Vagina (tissue), 2 donors: Measurements from ENCODE around the gene HOXA1. TPM values are rescaled to one million over a fixed set of nuclear protein-coding genes. Genes with fewer than 3 reads are reported as not detected.

Source experiments
- DNase-seq, 2 donors: peaks; one replicate each; pipeline ENCODE4 v3.0.0-alpha.2; 2017; ENCODE audit errors: extremely low spot score in 2 of 2
- H3K27ac ChIP-seq: fragments of 200-600 bp; sonication (generic); one replicate; pipeline ENCODE4 v1.5.1; 2019
- H3K27me3 ChIP-seq: fragments of 200-600 bp; sonication (generic); one replicate; pipeline ENCODE4 v1.5.1; 2019
- H3K36me3 ChIP-seq, 2 donors: fragments of 200-600 bp; sonication (generic); one replicate each; pipeline ENCODE4 v1.5.1; 2017 to 2019
- H3K4me1 ChIP-seq: fragments of 200-600 bp; sonication (generic); one replicate; pipeline ENCODE4 v1.5.1; 2019
- H3K4me3 ChIP-seq, 2 donors: fragments of 200-600 bp; sonication (generic); 1 replicate in 1 of 2; 2 replicates in 1 of 2; pipeline ENCODE4 v1.5.1; 2016 to 2019
- H3K9me3 ChIP-seq: fragments of 200-600 bp; sonication (generic); one replicate; pipeline ENCODE4 v1.5.1; 2019
- POLR2A ChIP-seq, 2 donors: fragments of 450-650 bp; IDR thresholded peaks; one replicate each; pipeline ENCODE4 v1.6.1; 2017; ENCODE audit warnings: antibody characterized with exemption in 2 of 2, mild to moderate bottlenecking in 2 of 2, moderate library complexity in 2 of 2
- POLR2AphosphoS5 ChIP-seq, 2 donors: sonication (generic); formaldehyde crosslinking; IDR thresholded peaks; one replicate each; pipeline ENCODE4 v1.9.0; 2017; ENCODE audit warnings: antibody characterized with exemption in 2 of 2, mild to moderate bottlenecking in 2 of 2, low read depth in 1 of 2; ENCODE audit not compliant: insufficient read depth in 1 of 2
- intact Hi-C: fragments of 100-400 bp; cut with DNase I; formaldehyde crosslinking; loops from one replicate; pipeline ENCODE4 v1.15.1; 2023
- total RNA-seq: library from RNA; depleted of rRNA; stranded (reverse); fragments of >200 nt; gene quantifications from one replicate; pipeline ENCODE4 v1.2.3, GENCODE V29; 2016
- TF ChIP-seq, protein P1 (sequence below), 3 experiments: fragments of 450-650 bp in 2 of 3; fragments of 200-600 bp in 1 of 3; sonication (generic) in 1 of 3; IDR thresholded peaks; one replicate each; pipeline ENCODE4 v1.5.1; 2017 to 2019; ENCODE audit warnings: antibody characterized with exemption in 3 of 3, mild to moderate bottlenecking in 2 of 3, moderate library complexity in 2 of 3

The HOXA1 gene
- 0.74 TPM for total RNA-seq

DNA sequence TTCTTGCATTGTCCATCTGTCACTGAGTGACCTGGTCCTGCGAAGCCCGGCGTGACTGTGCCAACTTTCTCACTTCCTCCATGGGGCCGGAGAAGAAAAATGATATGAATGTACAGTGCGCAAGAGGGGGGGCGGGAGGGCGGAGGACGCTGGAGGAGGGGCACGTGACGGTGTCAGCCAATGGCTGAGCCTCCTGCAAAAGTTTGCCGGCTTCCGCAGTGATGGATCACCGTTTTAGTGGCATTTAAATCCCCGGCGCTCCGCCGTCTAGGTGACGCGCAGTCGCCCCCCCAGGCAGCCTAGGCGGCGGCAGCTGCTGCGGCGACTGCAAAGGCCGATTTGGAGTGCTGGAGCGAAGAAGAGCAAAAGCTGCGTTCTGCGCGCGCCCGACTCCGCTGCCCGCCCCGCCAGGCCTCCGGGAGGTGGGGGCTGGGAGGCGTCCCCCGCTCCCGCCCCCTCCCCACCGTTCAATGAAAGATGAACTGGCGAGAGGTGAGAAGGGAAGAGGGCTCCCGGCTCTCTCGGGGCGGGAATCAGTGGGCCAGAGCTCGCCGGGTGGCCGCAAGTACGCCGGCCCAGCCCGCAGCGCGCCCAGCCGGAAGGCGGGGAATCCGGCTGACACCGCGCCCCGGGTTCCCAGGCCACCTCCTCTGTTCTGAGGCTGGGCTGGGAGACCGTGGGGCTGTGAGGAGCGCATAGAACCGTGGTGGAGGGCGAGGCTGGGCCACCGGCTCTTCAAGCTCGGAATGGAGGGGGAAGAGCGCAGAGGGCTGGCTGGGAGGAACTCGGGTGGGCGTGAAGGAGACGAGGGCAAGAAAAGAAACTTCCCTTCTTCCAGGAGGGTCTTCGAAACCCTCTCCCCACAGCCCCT, at the start of gene HOXA1:
HOXA1 (minus strand) TSS at position 104 of the 871 bp plus-strand sequence; CDS start at position 16, 88 bp downstream.
- peak within 1 kb of the TSS; percentile 66 to 72 for H3K4me3 ChIP-seq
- H3K27ac ChIP-seq = peak within 1 kb of the TSS; percentile 75
- TF ChIP-seq, protein P1, sequence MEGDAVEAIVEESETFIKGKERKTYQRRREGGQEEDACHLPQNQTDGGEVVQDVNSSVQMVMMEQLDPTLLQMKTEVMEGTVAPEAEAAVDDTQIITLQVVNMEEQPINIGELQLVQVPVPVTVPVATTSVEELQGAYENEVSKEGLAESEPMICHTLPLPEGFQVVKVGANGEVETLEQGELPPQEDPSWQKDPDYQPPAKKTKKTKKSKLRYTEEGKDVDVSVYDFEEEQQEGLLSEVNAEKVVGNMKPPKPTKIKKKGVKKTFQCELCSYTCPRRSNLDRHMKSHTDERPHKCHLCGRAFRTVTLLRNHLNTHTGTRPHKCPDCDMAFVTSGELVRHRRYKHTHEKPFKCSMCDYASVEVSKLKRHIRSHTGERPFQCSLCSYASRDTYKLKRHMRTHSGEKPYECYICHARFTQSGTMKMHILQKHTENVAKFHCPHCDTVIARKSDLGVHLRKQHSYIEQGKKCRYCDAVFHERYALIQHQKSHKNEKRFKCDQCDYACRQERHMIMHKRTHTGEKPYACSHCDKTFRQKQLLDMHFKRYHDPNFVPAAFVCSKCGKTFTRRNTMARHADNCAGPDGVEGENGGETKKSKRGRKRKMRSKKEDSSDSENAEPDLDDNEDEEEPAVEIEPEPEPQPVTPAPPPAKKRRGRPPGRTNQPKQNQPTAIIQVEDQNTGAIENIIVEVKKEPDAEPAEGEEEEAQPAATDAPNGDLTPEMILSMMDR (IDR thresholded peaks at IDR 0.05) = no peak
- peak in 1 of 2 donors; percentile 61 for TF ChIP-seq POLR2AphosphoS5 (IDR thresholded peaks at IDR 0.05; ENCODE audit: insufficient read depth in 1 of 2, low read depth in 1 of 2)
- peak in 1 of 2 donors; percentile 15 for TF ChIP-seq POLR2A (IDR thresholded peaks at IDR 0.05)
- peaks cover 41% of the 10 kb centered on the region for H3K4me1 ChIP-seq
- no peaks in the 10 kb centered on the region for H3K36me3 ChIP-seq
- H3K27me3 ChIP-seq = no peaks in the 10 kb centered on the region
- intact Hi-C loops = no loop called here
- no peaks in the 10 kb centered on the region for H3K9me3 ChIP-seq
- no peak for DNase-seq

DNA sequence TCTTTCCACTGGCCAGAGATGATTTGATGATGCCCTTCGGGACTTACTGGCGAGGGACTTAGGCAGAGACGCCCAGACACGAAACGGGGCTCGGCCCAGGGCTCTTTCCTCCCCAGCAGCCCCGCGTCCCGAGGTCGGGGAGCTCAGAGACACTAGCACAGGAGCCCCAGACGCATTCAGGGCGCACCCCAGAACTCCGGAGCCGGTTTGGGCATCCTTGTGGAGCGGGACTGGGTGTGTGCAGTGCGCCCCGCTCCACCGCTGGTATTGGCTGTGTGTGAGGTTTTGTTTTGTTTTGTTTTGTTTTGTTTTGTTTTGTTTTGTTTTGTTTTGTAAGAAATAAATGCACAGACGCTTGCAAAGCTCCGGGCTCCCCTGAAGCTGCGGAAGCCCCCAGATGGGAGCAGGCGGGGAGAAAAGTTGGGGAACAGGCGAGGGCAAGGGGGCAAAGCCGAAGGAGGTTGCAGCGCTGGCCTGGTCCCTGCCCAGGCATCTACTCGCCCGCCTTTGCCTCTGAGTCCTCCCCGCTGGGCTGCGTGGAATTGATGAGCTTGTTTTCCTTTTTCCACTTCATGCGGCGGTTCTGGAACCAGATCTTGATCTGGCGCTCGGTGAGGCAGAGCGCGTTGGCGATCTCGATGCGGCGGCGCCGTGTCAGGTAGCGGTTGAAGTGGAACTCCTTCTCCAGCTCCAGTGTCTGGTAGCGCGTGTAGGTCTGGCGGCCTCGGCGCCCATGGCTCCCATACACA, 49.5 kb upstream of the HOXA1 start:
- no peaks in the 10 kb centered on the region for H3K9me3 ChIP-seq
- H3K4me3 ChIP-seq = no peak overlapping the region
- intact Hi-C loops = no loop called here
- H3K4me1 ChIP-seq = peaks cover 39% of the 10 kb centered on the region
- peaks cover 0 to 11% of the 10 kb centered on the region in 2 donors for H3K36me3 ChIP-seq
- H3K27me3 ChIP-seq = no peaks in the 10 kb centered on the region
- TF ChIP-seq POLR2AphosphoS5 (IDR thresholded peaks at IDR 0.05; ENCODE audit: insufficient read depth in 1 of 2, low read depth in 1 of 2) = no peak
- TF ChIP-seq, protein P1 (IDR thresholded peaks at IDR 0.05) = no peak
- TF ChIP-seq POLR2A (IDR thresholded peaks at IDR 0.05) = no peak
- peak in 1 of 2 donors; percentile 72 for DNase-seq
- no peak overlapping the region for H3K27ac ChIP-seq

DNA sequence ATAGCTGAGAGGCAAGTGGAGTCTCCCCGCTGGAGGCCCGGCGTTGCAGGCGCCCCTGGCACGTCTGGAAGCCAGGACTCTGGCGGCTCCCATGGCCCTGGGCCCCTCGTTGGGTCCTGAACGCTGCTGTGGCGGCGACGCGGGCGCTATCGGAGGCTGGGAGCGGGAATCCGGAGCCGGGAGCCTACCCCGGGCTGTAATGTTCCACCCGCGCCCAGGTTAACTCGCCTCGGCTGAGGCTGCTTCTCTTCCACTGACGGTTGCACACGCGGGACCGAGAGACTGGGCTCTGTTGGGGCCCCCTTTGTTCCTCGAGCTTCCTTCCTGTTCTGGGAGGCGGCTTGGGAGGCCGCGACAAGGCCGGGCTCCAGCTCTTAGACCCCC, 49.0 kb upstream of the HOXA1 start:
- Histone ChIP-seq H3K27ac (no peak overlapping the region), H3K9me3 (no peaks in the 10 kb centered on the region), H3K27me3 (no peaks in the 10 kb centered on the region), H3K4me3 (no peak overlapping the region), H3K4me1 (peaks cover 34% of the 10 kb centered on the region), H3K36me3 (peaks cover 0 to 11% of the 10 kb centered on the region in 2 donors)
- no peak for TF ChIP-seq POLR2A (IDR thresholded peaks at IDR 0.05)
- TF ChIP-seq, protein P1 (IDR thresholded peaks at IDR 0.05) = no peak
- TF ChIP-seq POLR2AphosphoS5 (IDR thresholded peaks at IDR 0.05; ENCODE audit: insufficient read depth in 1 of 2, low read depth in 1 of 2) = no peak
- intact Hi-C loops = no loop called here
- DNase-seq = no peak

DNA sequence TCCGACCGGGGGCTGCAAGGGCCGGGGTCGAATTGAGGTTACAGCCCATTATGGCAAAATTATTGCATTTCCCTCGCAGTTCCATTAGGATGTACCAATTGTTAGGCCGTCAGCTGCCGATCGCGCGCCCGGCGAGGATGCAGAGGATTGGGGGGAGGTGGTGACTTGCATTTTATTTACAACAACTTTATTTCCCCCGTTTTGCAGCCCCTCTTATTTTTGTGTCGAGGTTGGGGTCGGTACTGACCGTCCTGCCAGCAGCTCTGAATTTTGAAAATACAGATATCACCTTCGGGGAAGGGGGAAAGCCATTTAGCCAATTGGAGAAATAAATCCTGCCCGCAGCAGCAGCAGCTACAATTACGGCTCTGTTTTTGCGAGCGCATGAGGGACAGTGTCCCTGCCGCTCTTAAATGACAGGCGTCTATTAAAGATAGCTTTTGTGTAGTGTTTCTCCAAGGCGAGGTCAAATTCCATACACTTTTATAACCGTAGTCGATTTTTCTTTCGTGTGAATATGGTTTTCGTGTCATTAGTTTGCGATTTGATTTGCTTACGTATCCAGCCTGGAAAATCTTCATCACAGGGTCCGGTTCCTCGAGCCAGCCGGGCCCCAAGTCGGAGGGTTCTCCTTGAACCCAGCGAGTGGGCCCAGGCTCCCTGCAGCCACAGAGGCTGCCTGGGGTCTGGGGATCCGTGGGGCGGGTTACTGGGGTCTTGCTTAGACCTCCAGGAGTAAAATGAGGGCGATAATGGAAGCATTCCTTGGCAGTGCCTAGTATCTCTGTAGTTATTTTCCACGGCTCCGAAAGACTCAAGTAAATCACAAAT, 48.4 kb upstream of the HOXA1 start:
- H3K4me3 ChIP-seq = no peak overlapping the region
- H3K4me1 ChIP-seq = peaks cover 29% of the 10 kb centered on the region
- no peak overlapping the region for H3K27ac ChIP-seq
- DNase-seq = peak in 1 of 2 donors; percentile 70
- TF ChIP-seq POLR2AphosphoS5 (IDR thresholded peaks at IDR 0.05; ENCODE audit: insufficient read depth in 1 of 2, low read depth in 1 of 2) = no peak
- TF ChIP-seq, protein P1 (IDR thresholded peaks at IDR 0.05) = peak in 1 of 3 experiments; percentile 31
- intact Hi-C loops = no loop called here
- H3K36me3 ChIP-seq = peaks cover 0 to 11% of the 10 kb centered on the region in 2 donors
- no peaks in the 10 kb centered on the region for H3K9me3 ChIP-seq
- H3K27me3 ChIP-seq = no peaks in the 10 kb centered on the region
